OCI-LY7 (cell line): ENCODE data around the gene IRX2. TPM values are rescaled to one million over a fixed set of nuclear protein-coding genes. Genes with fewer than 3 reads are reported as not detected.

Source experiments
- BruUV-seq: library from RNA; stranded (reverse); fragments of 400-500 nt; replicated peaks from 2 replicates; lab custom pipeline; 2021; lab: Mats Ljungman, UMichigan
- CTCF ChIA-PET: fragments of 300-600 bp; sonication (Branson Sonifier 250); formaldehyde crosslinking; loops from one replicate; lab custom pipeline; 2022; ENCODE audit warnings: antibody characterized with exemption; ENCODE audit not compliant: unreplicated experiment; lab: Charles Lee
- POLR2A ChIA-PET: fragments of 300-600 bp; sonication (Branson Sonifier 250); formaldehyde crosslinking; loops from one replicate; lab custom pipeline; 2022; ENCODE audit warnings: antibody characterized with exemption; lab: Charles Lee
- DNase-seq: peaks from one replicate; pipeline ENCODE4 v3.0.0-alpha.2; 2015; ENCODE audit warnings: low spot score
- H2AFZ ChIP-seq: fragments of 200-600 bp; sonication (generic), shearing (Covaris generic); 2 replicates; pipeline ENCODE4 v1.6.1; 2014; ENCODE audit warnings: mild to moderate bottlenecking, antibody characterized with exemption, low read length, moderate library complexity
- H3K27ac ChIP-seq: fragments of 200-600 bp; sonication (generic); 2 replicates; pipeline ENCODE4 v1.5.1; 2014; ENCODE audit warnings: mixed run types, low read depth, mild to moderate bottlenecking, moderate library complexity, low read length, inconsistent platforms; ENCODE audit not compliant: poor library complexity, severe bottlenecking
- H3K36me3 ChIP-seq: fragments of 200-600 bp; sonication (generic); 2 replicates; pipeline ENCODE4 v1.6.1; 2014; ENCODE audit warnings: mild to moderate bottlenecking, antibody characterized with exemption, low read length, moderate library complexity, mixed read lengths; ENCODE audit not compliant: insufficient read depth
- H3K4me1 ChIP-seq: fragments of 200-600 bp; sonication (generic); 2 replicates; pipeline ENCODE4 v1.5.1; 2014; ENCODE audit warnings: mild to moderate bottlenecking, low read length; ENCODE audit not compliant: insufficient read depth, poor library complexity, severe bottlenecking
- H3K4me2 ChIP-seq: fragments of 200-600 bp; sonication (generic); 2 replicates; pipeline ENCODE4 v1.6.1; 2014; ENCODE audit warnings: mild to moderate bottlenecking, low read length
- H3K4me3 ChIP-seq: fragments of 200-600 bp; sonication (generic); 2 replicates; pipeline ENCODE4 v1.5.1; 2014; ENCODE audit warnings: mild to moderate bottlenecking, low read depth, low read length; ENCODE audit not compliant: poor library complexity, severe bottlenecking
- H3K79me2 ChIP-seq: fragments of 200-600 bp; sonication (generic); 2 replicates; pipeline ENCODE4 v1.6.1; 2016; ENCODE audit warnings: low read depth, mild to moderate bottlenecking, low read length, moderate library complexity, mixed read lengths; ENCODE audit not compliant: insufficient read depth
- H3K9me2 ChIP-seq: fragments of 200-600 bp; sonication (generic); 2 replicates; pipeline ENCODE4 v1.6.1; 2016; ENCODE audit warnings: mild to moderate bottlenecking, low read length, mixed read lengths; ENCODE audit not compliant: insufficient read depth
- H3K9me3 ChIP-seq: fragments of 200-600 bp; sonication (generic); 2 replicates; pipeline ENCODE4 v1.6.1; 2014; ENCODE audit warnings: mild to moderate bottlenecking, mixed run types, low read length, mixed read lengths
- H4K20me1 ChIP-seq: fragments of 200-600 bp; sonication (generic); 2 replicates; pipeline ENCODE4 v1.6.1; 2014; ENCODE audit warnings: mild to moderate bottlenecking, antibody characterized with exemption, low read length, moderate library complexity, mixed read lengths; ENCODE audit not compliant: insufficient read depth
- EZH2phosphoT487 ChIP-seq: fragments of 200-600 bp; sonication (generic); IDR thresholded peaks from 2 replicates; pipeline ENCODE4 v1.6.1; 2018; ENCODE audit warnings: low read depth, borderline replicate concordance, mild to moderate bottlenecking, mixed run types, antibody characterized with exemption, low read length, moderate library complexity, mixed read lengths
- intact Hi-C: fragments of 100-400 bp; cut with micrococcal nuclease; formaldehyde crosslinking; loops from one replicate; pipeline ENCODE4 v1.10.0; 2022; ENCODE audit not compliant: unreplicated experiment
- total RNA-seq, 2 experiments: library from RNA; depleted of rRNA in 1 of 2; stranded (reverse); fragments of >200 nt in 1 of 2; shearing (Covaris generic) in 1 of 2; gene quantifications; 2 replicates each; pipeline ENCODE4 v1.2.3, GENCODE V29; 2014 to 2022
- TF ChIP-seq, protein P1 (sequence below): fragments of 200-600 bp; sonication (generic); conservative IDR thresholded peaks from 2 replicates; pipeline ENCODE4 v1.5.1; 2014; ENCODE audit warnings: mild to moderate bottlenecking, antibody characterized with exemption, low read length, moderate library complexity, mixed read lengths

Gene IRX2
- total RNA-seq, 2 experiments from 2014 or later: not detected

- no TSS peak for BruUV-seq
- DNase-seq: no peak
- ChIA-PET CTCF (no interaction called here), POLR2A (interaction anchor here (0.5 kb wide), 1 partner anchor 278 kb away, joined by 3 read pairs; no protein-coding TSS in a partner anchor)
- H3K79me2 ChIP-seq: no peaks in the 10 kb centered on the region
- intact Hi-C loops: no loop called here
- H3K4me2 ChIP-seq: no peak overlapping the region
- H2AFZ ChIP-seq: no peak overlapping the region
- no peaks in the 10 kb centered on the region for H4K20me1 ChIP-seq
- H3K27ac ChIP-seq: no peak overlapping the region
- H3K4me3 ChIP-seq: no peak overlapping the region
- H3K9me3 ChIP-seq: no peaks in the 10 kb centered on the region
- H3K4me1 ChIP-seq: no peaks in the 10 kb centered on the region
- no peaks in the 10 kb centered on the region for H3K36me3 ChIP-seq
- TF ChIP-seq EZH2phosphoT487: no peak
- TF ChIP-seq, protein P1, sequence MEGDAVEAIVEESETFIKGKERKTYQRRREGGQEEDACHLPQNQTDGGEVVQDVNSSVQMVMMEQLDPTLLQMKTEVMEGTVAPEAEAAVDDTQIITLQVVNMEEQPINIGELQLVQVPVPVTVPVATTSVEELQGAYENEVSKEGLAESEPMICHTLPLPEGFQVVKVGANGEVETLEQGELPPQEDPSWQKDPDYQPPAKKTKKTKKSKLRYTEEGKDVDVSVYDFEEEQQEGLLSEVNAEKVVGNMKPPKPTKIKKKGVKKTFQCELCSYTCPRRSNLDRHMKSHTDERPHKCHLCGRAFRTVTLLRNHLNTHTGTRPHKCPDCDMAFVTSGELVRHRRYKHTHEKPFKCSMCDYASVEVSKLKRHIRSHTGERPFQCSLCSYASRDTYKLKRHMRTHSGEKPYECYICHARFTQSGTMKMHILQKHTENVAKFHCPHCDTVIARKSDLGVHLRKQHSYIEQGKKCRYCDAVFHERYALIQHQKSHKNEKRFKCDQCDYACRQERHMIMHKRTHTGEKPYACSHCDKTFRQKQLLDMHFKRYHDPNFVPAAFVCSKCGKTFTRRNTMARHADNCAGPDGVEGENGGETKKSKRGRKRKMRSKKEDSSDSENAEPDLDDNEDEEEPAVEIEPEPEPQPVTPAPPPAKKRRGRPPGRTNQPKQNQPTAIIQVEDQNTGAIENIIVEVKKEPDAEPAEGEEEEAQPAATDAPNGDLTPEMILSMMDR: no peak
- no peaks in the 10 kb centered on the region for H3K9me2 ChIP-seq
These were observed 14.0 kb downstream of the IRX2 start for GRCh38 chr5:2737273-2738155.

DNA sequence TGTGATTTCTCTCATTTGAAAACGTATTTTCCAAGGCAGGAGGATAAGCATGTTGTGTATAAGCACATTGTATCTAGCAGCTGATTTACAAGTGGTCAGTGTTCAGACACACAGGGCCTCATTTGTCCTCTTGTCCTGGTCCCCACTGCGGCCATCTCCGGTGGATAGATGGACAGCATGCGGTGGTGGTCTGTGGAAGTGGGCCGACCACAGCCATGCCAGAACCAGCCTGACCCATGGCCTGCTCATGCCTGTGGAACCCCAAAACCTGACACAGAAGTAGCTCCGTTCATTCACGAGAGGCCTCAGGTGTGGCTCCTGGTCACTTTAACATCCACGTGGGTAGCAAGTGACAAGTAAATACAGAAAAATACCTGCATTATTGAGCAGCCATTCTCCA lies 14.6 kb downstream of the IRX2 start:
- Histone ChIP-seq H3K9me3 (no peaks in the 10 kb centered on the region), H2AFZ (no peak overlapping the region), H3K4me2 (no peak overlapping the region), H3K4me1 (no peaks in the 10 kb centered on the region), H3K27ac (no peak overlapping the region), H4K20me1 (no peaks in the 10 kb centered on the region), H3K9me2 (no peaks in the 10 kb centered on the region), H3K79me2 (no peaks in the 10 kb centered on the region), H3K36me3 (no peaks in the 10 kb centered on the region), H3K4me3 (no peak overlapping the region)
- ChIA-PET POLR2A (no interaction called here), CTCF (no interaction called here)
- no peak for DNase-seq
- no TSS peak for BruUV-seq
- TF ChIP-seq, protein P1: no peak
- no peak for TF ChIP-seq EZH2phosphoT487
- intact Hi-C loops: no loop called here

GRCh38 chr5:2735996-2736395 lies 15.5 kb downstream of the IRX2 start:
- no TSS peak for BruUV-seq
- ChIA-PET CTCF (no interaction called here), POLR2A (interaction anchor here (0.6 kb wide), 1 partner anchor 1068 kb away, joined by 4 read pairs; no protein-coding TSS in a partner anchor)
- Histone ChIP-seq H3K4me1 (no peaks in the 10 kb centered on the region), H3K9me3 (no peaks in the 10 kb centered on the region), H3K79me2 (no peaks in the 10 kb centered on the region), H3K36me3 (no peaks in the 10 kb centered on the region), H3K27ac (no peak overlapping the region), H4K20me1 (no peaks in the 10 kb centered on the region), H3K4me3 (no peak overlapping the region), H3K9me2 (no peaks in the 10 kb centered on the region), H3K4me2 (no peak overlapping the region), H2AFZ (no peak overlapping the region)
- no peak for TF ChIP-seq EZH2phosphoT487
- TF ChIP-seq, protein P1: no peak
- no peak for DNase-seq
- intact Hi-C loops: no loop called here
